Uterus (tissue), 2 donors: ENCODE results near the gene ELANE.

Experiments
- CTCF ChIP-seq, 4 experiments: fragments of 200-600 bp in 2 of 4; fragments of 450-650 bp in 2 of 4; sonication (generic) in 2 of 4; IDR thresholded peaks; one replicate each; pipeline ENCODE4 v1.5.1; 2016 to 2019; ENCODE audit warnings: antibody characterized with exemption in 4 of 4, mild to moderate bottlenecking in 2 of 4, moderate library complexity in 1 of 4
- POLR2A ChIP-seq, 2 donors: fragments of 450-650 bp; IDR thresholded peaks; one replicate each; pipeline ENCODE4 v1.6.1; 2016; ENCODE audit warnings: antibody characterized with exemption in 2 of 2, mild to moderate bottlenecking in 1 of 2, moderate library complexity in 1 of 2

- TF ChIP-seq CTCF (IDR thresholded peaks at IDR 0.05) (no peak), POLR2A (IDR thresholded peaks at IDR 0.05) (peak in 1 of 2 donors; percentile 20)
Observed at GRCh38 chr19:858868-859843, 7.1 kb downstream of the ELANE start, which contains the start of gene CFD.
